Stomach (tissue), 9 donors: ENCODE data around the gene FAM20B. TPM values are rescaled to one million over a fixed set of nuclear protein-coding genes. Genes with fewer than 3 reads are reported as not detected.
"Not testable (repeated sequence)": the region's sequence is repeated elsewhere in the genome, so short reads cannot be mapped to it uniquely, and the experiment has no call there.

Source experiments
- DNase-seq, 2 donors: peaks; one replicate each; pipeline versions ENCODE4 v3.0.0 to v3.0.0-alpha.2; 2013 to 2019
- H3K27ac ChIP-seq, 5 donors: fragments of 200-600 bp in 4 of 5; sonication (generic) in 4 of 5; one replicate each; pipeline ENCODE4 v1.5.1; 2013 to 2019; ENCODE audit warnings: mild to moderate bottlenecking in 1 of 5, moderate library complexity in 1 of 5
- H3K27me3 ChIP-seq, 3 donors: fragments of 200-600 bp; sonication (generic); one replicate each; pipeline ENCODE4 v1.5.1; 2017 to 2019; ENCODE audit warnings: mixed run types in 1 of 3
- H3K36me3 ChIP-seq, 4 donors: fragments of 200-600 bp; sonication (generic); 1 replicate in 3 of 4; 2 replicates in 1 of 4; pipeline ENCODE4 v1.5.1; 2016 to 2019
- H3K4me1 ChIP-seq, 4 donors: fragments of 200-600 bp; sonication (generic); one replicate each; pipeline ENCODE4 v1.5.1; 2016 to 2019
- H3K4me3 ChIP-seq, 4 donors: fragments of 200-600 bp; sonication (generic) in 3 of 4; one replicate each; pipeline ENCODE4 v1.5.1; 2016 to 2019; ENCODE audit warnings: mild to moderate bottlenecking in 1 of 4
- H3K9me3 ChIP-seq, 4 donors: fragments of 200-600 bp; sonication (generic); one replicate each; pipeline ENCODE4 v1.5.1; 2016 to 2019
- CTCF ChIP-seq, 7 experiments: fragments of 450-650 bp in 4 of 7; fragments of 200-600 bp in 3 of 7; sonication (generic) in 3 of 7; IDR thresholded peaks; one replicate each; pipeline ENCODE4 v1.5.1; 2016 to 2019; ENCODE audit warnings: antibody characterized with exemption in 7 of 7, control low read depth in 2 of 7, mild to moderate bottlenecking in 1 of 7
- EP300 ChIP-seq: sonication (generic); formaldehyde crosslinking; IDR thresholded peaks from one replicate; pipeline ENCODE4 v1.6.1; 2017; ENCODE audit warnings: antibody characterized with exemption
- POLR2A ChIP-seq, 4 donors: fragments of 450-650 bp; IDR thresholded peaks; one replicate each; pipeline ENCODE4 v1.6.1; 2016; ENCODE audit warnings: antibody characterized with exemption in 4 of 4, control low read depth in 2 of 4, mild to moderate bottlenecking in 1 of 4, moderate library complexity in 1 of 4
- POLR2AphosphoS5 ChIP-seq, 3 donors: sonication (generic); formaldehyde crosslinking; IDR thresholded peaks; one replicate each; pipeline ENCODE4 v1.6.1; 2016; ENCODE audit warnings: antibody characterized with exemption in 3 of 3
- WGBS, 5 donors: extraction: QIAGEN DNeasy Blood & Tissue Kit in 3 of 5; methylation state at CpG; one replicate each; pipeline versions ENCODE4 v1.1.5 to v1.1.7; 2013 to 2018; 5-methylcytosine and 5-hydroxymethylcytosine counted together
- intact Hi-C: fragments of 100-400 bp; cut with DNase I; formaldehyde crosslinking; loops from one replicate; pipeline ENCODE4 v1.15.1; 2023; ENCODE audit warnings: low total_unique reads
- polyA plus RNA-seq, 3 donors: library from polyadenylated mRNA; stranded (reverse); fragments of 200-250 nt; gene quantifications; one replicate each; pipeline ENCODE4 v1.2.3, GENCODE V29; 2013
- total RNA-seq, 5 donors: library from RNA; depleted of rRNA; stranded (reverse); fragments of >200 nt; gene quantifications; one replicate each; pipeline versions ENCODE4 v1.1.0 to v1.2.3, GENCODE V29; 2014 to 2016
- donor health status: healthy with polysubstance abuse.
- donor health status: Bipolar disorder and iron deficiency.
- donor health status: healthy.

The FAM20B gene
- total and polyA plus RNA-seq, 8 donors = 8.1 to 43.3 (median 18.5) TPM

- no peaks in the 10 kb centered on the region for H3K36me3 ChIP-seq
- peak overlapping the region in 2 of 5 donors; percentile 30 to 33 for H3K27ac ChIP-seq
- peak in 1 of 2 donors; percentile 53 for DNase-seq
- WGBS, 5 donors = 70 to 83% (median 79%) methylated on average over 1 of the region's 1 CpG
- intact Hi-C loops = no loop called here
- H3K9me3 ChIP-seq = no peaks in the 10 kb centered on the region
- TF ChIP-seq CTCF (IDR thresholded peaks at IDR 0.05) (no peak), POLR2A (IDR thresholded peaks at IDR 0.05) (no peak), EP300 (no peak), POLR2AphosphoS5 (IDR thresholded peaks at IDR 0.05) (no peak)
- no peak overlapping the region for H3K4me3 ChIP-seq
- peaks cover 37 to 95% (median 65%) of the 10 kb centered on the region in 4 donors for H3K4me1 ChIP-seq
- H3K27me3 ChIP-seq = no peaks in the 10 kb centered on the region
Measured at GRCh38 chr1:179034720-179035119, 9.0 kb downstream of the FAM20B start.

DNA sequence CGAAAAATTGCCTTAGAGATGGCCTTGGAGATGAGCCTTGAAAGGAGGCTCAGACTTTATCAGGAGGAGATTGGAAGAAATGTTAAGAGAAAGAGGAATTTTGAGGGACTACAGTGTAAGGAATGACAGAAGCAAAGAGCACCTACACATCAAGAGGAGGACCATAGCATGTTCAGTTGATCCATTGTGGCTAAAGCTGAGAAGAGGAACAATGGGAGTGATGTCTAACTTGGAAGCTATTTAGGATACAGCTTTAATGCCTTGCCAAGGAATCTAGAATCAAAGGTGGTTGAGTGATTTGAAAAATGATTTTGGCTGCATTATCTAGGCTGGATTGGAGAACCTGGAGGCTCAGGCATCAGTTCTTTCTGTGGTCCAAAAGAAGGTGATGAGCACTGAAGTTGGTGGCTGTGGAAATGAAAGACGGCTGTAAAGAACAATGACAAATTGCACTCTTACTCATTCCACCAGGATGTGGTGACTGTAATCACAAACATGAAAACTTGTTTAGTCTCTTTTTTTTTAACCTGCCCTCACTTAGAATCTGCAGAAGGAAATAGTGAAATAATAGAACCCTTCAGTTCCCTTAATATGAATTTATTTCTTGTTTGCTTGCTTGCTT is 11.3 kb downstream of the FAM20B start:
- intact Hi-C loops = no loop called here
- H3K4me1 ChIP-seq = peaks cover 28 to 73% (median 50%) of the 10 kb centered on the region in 4 donors
- TF ChIP-seq POLR2A (IDR thresholded peaks at IDR 0.05) (no peak), EP300 (no peak), CTCF (IDR thresholded peaks at IDR 0.05) (no peak), POLR2AphosphoS5 (IDR thresholded peaks at IDR 0.05) (no peak)
- H3K27me3 ChIP-seq = no peaks in the 10 kb centered on the region
- no peak overlapping the region for H3K4me3 ChIP-seq
- 51 to 68% (median 63%) methylated on average over 2 of the region's 2 CpGs for WGBS, 5 donors
- H3K9me3 ChIP-seq = no peaks in the 10 kb centered on the region
- H3K27ac ChIP-seq = peak overlapping the region in 1 of 5 donors; percentile 26
- peak in 1 of 2 donors; percentile 32 for DNase-seq
- H3K36me3 ChIP-seq = no peaks in the 10 kb centered on the region

- 9 to 33% (median 12%) methylated on average over 1 of the region's 1 CpG for WGBS, 5 donors
- intact Hi-C loops = no loop called here
- Histone ChIP-seq H3K36me3 (peaks cover 0 to 10% (median 3%) of the 10 kb centered on the region in 4 donors), H3K27me3 (no peaks in the 10 kb centered on the region), H3K9me3 (no peaks in the 10 kb centered on the region), H3K4me3 (no peak overlapping the region), H3K27ac (no peak overlapping the region), H3K4me1 (peaks cover 25 to 56% (median 39%) of the 10 kb centered on the region in 4 donors)
- DNase-seq = no peak
- TF ChIP-seq EP300 (no peak), POLR2A (IDR thresholded peaks at IDR 0.05) (no peak), CTCF (IDR thresholded peaks at IDR 0.05) (no peak), POLR2AphosphoS5 (IDR thresholded peaks at IDR 0.05) (no peak)
Measured at GRCh38 chr1:179038528-179039281, 13.0 kb downstream of the FAM20B start.

- peaks cover 0 to 17% (median 9%) of the 10 kb centered on the region in 4 donors for H3K36me3 ChIP-seq
- DNase-seq, H3K27me3 ChIP-seq, H3K4me3 ChIP-seq, intact Hi-C loops, H3K9me3 ChIP-seq, H3K27ac ChIP-seq: not testable (repeated sequence)
- H3K4me1 ChIP-seq = peaks cover 16 to 46% (median 34%) of the 10 kb centered on the region in 4 donors
- WGBS, 5 donors = 85 to 94% (median 90%) methylated on average over 6 to 9 of the region's 9 CpGs
Measured at GRCh38 chr1:179039502-179040174, 13.9 kb downstream of the FAM20B start.

GRCh38 chr1:179040175-179040551 is 14.5 kb downstream of the FAM20B start:
- H3K4me3 ChIP-seq, DNase-seq, H3K27me3 ChIP-seq, H3K9me3 ChIP-seq, intact Hi-C loops, H3K27ac ChIP-seq: not testable (repeated sequence)
- 92 to 97% (median 96%) methylated on average over 6 to 24 of the region's 27 CpGs for WGBS, 5 donors
- H3K4me1 ChIP-seq = peaks cover 11 to 41% (median 30%) of the 10 kb centered on the region in 4 donors
- peaks cover 0 to 17% (median 9%) of the 10 kb centered on the region in 4 donors for H3K36me3 ChIP-seq
